A549 (cell line): ENCODE results near the gene GAN.

Source experiments
- HDAC2 ChIP-seq: fragments of 200-600 bp; sonication (generic); IDR thresholded peaks from 2 replicates; pipeline ENCODE4 v1.6.1; 2016
- HOXA7 ChIP-seq: fragments of 250-450 bp; sonication (Bioruptor Pico); IDR thresholded peaks from 2 replicates; pipeline ENCODE4 v1.5.0; 2020; ENCODE audit warnings: mild to moderate bottlenecking, moderate library complexity
- TF ChIP-seq, protein P1 (sequence below): fragments of 200-600 bp; sonication (generic); IDR thresholded peaks from 2 replicates; pipeline ENCODE4 v1.6.1; 2016; ENCODE audit warnings: antibody characterized with exemption, mild to moderate bottlenecking, moderate library complexity
- TF ChIP-seq, protein P2 (sequence below): fragments of >200 bp; sonication (Bioruptor Twin); formaldehyde crosslinking; IDR thresholded peaks from 3 replicates; pipeline ENCODE4 v1.5.1; 2016

DNA sequence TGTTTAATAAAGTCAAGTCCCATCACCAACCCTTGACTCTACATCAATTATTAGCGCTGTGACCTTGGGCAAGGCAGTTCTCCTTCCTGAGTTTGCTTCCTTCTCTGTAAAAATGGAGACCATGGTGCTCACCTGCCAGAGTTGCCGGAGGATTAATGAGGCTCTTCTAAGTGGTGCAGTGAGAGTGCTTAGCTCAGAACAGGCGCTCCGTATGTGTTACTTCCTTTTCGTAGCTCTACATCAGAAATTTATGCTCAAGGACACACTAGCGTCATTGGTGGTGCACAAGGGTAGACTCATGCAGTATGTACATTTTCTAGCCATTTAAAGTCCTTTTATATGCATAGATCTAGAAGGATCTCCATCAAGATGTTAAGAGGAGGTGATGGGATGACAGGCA is 112.5 kb downstream of the GAN start:
- TF ChIP-seq HDAC2 (no peak), HOXA7 (CRISPR knock-in tag) (no peak)
- TF ChIP-seq, protein P1, sequence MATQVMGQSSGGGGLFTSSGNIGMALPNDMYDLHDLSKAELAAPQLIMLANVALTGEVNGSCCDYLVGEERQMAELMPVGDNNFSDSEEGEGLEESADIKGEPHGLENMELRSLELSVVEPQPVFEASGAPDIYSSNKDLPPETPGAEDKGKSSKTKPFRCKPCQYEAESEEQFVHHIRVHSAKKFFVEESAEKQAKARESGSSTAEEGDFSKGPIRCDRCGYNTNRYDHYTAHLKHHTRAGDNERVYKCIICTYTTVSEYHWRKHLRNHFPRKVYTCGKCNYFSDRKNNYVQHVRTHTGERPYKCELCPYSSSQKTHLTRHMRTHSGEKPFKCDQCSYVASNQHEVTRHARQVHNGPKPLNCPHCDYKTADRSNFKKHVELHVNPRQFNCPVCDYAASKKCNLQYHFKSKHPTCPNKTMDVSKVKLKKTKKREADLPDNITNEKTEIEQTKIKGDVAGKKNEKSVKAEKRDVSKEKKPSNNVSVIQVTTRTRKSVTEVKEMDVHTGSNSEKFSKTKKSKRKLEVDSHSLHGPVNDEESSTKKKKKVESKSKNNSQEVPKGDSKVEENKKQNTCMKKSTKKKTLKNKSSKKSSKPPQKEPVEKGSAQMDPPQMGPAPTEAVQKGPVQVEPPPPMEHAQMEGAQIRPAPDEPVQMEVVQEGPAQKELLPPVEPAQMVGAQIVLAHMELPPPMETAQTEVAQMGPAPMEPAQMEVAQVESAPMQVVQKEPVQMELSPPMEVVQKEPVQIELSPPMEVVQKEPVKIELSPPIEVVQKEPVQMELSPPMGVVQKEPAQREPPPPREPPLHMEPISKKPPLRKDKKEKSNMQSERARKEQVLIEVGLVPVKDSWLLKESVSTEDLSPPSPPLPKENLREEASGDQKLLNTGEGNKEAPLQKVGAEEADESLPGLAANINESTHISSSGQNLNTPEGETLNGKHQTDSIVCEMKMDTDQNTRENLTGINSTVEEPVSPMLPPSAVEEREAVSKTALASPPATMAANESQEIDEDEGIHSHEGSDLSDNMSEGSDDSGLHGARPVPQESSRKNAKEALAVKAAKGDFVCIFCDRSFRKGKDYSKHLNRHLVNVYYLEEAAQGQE, result no peak
- TF ChIP-seq, protein P2, sequence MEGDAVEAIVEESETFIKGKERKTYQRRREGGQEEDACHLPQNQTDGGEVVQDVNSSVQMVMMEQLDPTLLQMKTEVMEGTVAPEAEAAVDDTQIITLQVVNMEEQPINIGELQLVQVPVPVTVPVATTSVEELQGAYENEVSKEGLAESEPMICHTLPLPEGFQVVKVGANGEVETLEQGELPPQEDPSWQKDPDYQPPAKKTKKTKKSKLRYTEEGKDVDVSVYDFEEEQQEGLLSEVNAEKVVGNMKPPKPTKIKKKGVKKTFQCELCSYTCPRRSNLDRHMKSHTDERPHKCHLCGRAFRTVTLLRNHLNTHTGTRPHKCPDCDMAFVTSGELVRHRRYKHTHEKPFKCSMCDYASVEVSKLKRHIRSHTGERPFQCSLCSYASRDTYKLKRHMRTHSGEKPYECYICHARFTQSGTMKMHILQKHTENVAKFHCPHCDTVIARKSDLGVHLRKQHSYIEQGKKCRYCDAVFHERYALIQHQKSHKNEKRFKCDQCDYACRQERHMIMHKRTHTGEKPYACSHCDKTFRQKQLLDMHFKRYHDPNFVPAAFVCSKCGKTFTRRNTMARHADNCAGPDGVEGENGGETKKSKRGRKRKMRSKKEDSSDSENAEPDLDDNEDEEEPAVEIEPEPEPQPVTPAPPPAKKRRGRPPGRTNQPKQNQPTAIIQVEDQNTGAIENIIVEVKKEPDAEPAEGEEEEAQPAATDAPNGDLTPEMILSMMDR, result no peak
